HG03558 (cell line): Measurements from ENCODE around the gene DNAH12.
"Not testable (repeated sequence)": the region's sequence is repeated elsewhere in the genome, so short reads cannot be mapped to it uniquely, and the experiment has no call there.

Source experiments
- ATAC-seq: cut with Tn5 transposase; IDR thresholded peaks from one replicate; pipeline ENCODE4 v1.9.1; 2021; ENCODE audit warnings: moderate number of reproducible peaks; ENCODE audit not compliant: unreplicated experiment; ENCODE audit errors: extremely low read depth

Gene DNAH12

DNA sequence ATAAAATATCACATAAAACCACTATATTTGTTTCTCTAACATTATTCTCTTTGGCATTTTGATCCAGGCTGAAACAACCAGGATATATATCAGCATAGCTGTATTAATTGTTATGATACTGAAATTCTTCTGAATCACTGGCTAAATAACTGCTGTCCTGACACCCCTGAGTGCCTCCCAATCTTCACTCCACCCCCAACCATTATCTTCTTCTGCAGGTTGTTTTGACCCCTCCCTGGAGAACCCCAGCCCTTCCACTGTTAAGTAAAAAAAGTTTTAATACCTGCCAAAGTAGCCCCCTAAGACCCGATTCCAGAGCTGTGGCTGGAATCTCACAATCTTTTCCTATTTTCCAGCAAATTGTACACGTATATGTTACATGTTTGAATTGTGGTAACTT lies 124.1 kb downstream of the DNAH12 start:
- no peak for ATAC-seq

DNA sequence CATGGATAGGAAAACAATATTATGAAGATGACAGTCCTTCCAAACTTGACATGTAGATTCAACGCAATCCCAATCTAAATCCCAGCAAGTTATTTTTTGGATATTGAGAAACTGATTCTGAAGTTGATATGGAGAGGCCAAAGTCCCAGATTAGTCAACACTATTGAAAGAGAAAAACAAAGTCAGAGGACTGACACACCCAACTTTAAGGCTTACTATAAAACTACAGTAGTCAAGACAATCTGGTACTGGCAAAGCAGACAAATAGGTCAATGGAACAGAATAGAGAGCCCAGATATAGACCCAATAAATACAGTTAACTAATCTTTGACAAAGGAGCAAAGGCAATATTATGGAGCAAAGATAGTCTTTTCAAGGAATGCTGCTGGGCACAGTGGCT lies 132.4 kb downstream of the DNAH12 start:
- ATAC-seq, result no peak

DNA sequence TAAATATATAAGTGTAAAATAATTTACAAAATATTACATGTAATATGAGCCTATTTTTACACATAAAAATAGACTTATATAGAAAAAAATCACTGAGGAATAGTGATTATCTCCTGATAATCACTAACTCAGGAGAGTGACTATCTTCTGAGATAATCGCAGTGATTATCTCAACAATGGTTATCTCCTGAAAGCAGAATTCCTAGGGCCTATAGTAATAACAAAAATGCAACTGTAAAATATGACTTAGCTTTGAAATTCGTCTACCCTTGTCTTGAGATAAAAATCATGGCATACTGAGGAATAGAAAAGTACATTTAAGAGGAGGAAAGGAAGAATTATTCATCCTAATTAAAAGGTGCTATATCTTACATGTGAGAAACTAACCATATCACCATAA lies 134.7 kb downstream of the DNAH12 start:
- no peak for ATAC-seq

DNA sequence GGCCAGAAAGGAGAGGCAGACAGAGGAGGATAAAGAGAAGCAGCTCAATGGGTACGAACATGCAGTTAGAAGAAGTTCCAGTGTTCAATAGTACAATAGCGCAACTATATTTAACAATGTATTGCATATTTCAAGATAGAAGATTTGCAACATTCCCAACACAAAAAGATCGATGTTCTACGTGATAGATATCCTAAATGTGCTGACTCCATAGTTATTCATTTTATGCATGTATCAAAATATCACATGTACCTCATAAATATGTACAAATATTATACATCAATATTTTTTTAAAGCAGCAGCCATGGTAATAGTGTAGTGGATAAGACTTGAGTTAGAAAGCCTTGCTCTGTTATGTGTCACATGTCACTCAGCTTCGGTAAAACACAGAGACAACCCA lies 141.5 kb downstream of the DNAH12 start:
- no peak for ATAC-seq

DNA sequence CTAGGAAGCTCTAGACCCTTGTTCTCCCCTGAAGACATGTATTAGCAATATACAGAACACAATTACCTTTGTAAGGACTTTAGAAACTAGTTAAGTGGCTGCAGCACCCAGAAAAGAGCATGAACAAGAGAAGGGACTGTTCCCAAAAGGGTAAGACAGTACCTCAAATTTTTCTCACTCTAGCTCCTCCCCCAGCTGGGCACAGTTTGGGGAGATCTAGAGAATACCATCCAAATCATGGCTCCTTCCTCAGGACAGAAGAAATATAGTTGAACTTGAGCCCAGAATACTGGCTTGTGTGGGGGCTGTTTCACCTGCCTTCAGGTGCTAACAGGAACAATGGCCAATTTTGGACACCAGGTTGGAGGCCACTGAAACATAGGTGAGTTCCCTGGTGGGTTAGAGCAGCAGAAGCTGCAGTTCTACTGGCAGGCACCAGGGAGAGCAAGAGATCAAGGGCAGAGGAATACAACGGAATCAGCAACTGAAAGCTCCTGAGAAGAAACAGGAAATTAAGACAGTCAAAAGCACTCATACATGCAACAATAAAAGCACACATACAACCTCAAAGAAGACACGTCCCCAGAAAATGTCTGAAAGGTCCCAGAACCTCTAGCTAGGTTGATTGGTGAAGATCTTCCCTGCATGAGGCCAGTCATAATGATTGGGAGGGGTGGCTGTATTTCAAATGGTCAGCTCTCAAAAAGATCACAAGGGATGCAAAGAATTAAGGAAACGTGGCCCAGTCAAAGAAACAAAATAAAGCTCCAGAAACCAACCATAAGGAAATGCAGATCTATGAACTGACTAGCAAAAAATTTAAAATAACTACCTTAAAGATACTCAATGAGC lies 146.7 kb downstream of the DNAH12 start:
- ATAC-seq, result peak; percentile 79

DNA sequence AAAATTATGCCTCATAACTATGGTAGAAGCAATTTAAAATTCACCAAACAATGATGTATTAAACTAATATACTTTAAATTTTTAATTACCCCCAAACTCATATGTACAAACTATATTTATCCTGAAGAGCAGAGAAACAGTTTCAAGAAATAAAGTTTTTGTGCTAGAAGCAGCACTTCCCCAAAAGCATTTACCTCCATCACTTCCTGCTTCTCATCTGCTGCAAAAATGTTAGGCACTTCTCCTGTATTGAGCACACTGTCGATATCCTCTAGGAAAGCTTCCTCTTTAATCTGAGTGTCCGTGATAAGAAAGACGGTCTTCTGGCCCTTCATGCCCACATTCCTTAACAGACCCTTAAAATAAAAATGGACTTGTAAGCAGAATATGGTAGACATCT lies 150.2 kb downstream of the DNAH12 start:
- ATAC-seq, result no peak

DNA sequence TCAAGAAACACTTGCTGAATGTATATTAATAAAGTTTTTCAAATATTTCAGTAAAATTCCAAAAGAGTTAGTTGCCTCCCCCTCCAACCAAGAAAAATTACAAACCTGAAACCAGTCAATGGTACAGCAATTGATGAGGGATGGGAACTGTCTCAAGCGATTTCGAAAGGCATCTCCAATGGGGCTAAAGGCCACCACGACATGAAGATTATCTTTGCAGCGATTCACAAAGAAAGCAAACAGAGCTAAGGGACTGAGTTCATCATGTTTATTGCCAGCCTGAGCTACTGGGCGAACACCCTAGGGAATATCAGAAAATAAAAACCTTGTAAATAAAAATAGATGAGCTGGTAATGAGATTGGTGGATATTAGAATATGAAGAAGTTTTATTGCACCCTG lies 152.4 kb downstream of the DNAH12 start:
- ATAC-seq, result no peak

DNA sequence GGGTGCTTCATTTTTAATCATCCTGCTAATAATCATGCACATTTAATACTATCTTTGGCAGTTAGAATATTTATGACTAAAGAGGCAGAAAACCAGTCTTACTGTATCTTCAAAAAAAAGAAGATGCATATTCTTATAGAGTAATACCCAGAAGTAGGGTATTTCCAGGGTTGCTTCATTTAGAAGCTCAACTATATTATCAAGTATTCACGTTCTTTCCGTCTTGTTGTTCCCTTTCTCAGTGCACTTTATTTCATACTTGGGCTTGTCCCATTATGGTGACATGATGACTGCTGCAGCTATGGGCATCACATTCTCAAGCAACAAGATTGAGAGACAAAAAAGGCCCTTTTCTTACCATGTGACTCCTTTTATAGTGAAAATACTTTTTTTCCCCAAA lies 154.9 kb downstream of the DNAH12 start:
- ATAC-seq, result no peak

DNA sequence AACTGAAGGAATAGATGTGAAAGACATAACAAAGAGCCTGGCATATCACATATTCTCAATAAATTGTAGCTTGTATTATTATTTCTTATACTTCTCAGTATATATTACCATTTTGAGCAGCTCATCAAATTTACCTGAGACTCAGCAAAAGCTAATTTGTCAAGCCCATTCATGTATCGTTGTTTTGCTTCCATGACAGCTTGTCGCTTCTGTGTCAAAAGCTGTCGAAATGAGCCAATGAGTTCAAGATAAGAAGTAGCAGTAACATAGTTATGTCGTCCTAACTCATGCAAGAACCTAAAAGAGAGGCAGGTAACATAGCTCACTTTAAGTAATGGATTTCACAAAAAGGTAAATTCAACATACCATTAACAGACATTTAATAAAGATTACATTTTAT lies 157.8 kb downstream of the DNAH12 start:
- no peak for ATAC-seq

DNA sequence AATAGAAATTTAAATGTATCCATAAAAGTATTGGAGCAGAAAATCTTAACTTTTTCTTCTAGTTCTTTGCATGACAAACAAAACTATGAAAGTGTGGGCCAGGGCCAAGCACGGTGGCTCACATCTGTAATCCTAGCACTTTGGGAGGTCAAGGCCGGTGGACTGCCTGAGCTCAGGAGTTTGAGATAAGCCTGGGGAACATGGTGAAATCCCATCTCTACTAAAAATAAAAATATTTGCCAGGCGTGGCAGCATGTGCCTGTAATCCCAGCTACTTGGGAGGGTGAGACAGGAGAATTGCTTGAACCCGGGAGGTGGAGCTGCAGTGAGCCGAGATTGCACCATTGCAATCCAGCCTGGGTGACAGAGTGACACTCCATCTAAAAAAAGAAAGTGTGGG lies 158.6 kb downstream of the DNAH12 start:
- no peak for ATAC-seq

DNA sequence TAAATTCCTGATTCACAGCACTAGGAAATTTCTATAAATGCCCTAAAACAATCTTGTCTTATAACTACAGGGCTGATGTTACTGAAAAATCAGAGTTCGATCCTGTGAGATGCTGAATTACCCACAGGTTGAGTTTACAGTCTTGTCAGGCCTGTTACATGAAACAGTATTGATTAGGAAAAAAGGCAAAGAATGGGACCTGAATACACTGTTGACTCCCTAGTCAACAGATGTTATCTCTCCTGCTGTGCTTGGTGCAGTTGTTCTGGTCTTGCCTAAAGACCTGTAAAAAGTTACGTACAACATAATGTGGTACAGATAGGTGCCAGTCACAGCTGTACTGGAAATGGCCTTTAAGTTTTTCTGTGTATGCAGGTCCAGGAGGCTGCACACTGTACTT lies 160.3 kb downstream of the DNAH12 start:
- ATAC-seq, result no peak

DNA sequence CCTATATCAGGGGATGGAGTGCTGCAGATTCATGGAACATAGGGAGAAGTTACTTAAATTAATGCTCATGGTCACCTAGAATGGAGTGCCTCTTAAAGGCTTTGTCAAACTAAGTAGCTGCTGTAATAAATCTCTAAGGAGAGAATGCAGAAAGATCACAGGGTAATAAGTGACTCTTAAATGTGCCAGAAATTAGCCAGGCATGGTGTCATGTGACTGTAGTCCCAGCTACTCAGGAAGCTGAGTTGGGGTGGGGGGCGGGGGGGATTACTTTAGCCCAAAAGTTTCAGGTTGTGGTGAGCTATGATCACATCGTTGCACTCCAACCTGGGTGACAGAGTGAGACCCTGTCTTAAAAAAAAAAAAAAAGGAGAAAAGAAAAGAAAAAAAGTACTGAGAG lies 160.7 kb downstream of the DNAH12 start:
- ATAC-seq, result no peak

DNA sequence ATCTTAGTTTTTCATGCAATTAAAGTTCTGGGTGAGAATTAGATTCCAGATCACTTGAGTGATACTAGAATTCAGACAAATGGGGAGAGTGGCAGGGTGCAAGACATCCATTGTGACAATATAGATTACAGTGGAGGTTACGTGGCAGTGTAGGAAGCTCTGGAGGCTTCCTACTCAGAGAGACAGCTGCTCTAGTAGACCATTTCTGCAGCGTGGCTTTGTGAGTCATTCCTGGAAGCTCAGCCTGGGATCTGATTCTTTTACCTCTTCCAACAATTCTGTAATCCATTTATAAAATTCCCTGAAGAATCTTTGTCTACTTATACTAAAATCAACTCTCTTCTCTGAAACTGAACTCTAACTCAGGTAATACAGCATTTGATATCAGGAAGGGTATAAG lies 161.2 kb downstream of the DNAH12 start:
- ATAC-seq, result no peak

DNA sequence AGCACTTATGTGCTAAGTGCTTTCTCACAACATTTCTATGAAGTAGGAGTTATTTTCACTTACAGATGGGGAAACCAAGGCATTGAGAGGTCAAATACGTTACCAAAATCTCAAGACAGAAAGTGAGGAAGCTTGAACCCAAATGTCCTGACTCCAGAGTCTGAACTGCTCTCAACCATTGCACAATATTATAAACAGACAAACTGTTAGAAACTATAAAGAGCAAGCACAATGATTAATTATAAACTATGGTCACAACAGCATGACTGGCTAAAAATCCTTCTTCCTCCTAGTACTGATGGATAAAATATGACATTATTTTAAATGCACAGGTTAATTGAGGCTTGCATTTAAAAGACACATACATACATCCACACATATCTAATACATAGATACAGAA lies 173.8 kb downstream of the DNAH12 start:
- no peak for ATAC-seq

DNA sequence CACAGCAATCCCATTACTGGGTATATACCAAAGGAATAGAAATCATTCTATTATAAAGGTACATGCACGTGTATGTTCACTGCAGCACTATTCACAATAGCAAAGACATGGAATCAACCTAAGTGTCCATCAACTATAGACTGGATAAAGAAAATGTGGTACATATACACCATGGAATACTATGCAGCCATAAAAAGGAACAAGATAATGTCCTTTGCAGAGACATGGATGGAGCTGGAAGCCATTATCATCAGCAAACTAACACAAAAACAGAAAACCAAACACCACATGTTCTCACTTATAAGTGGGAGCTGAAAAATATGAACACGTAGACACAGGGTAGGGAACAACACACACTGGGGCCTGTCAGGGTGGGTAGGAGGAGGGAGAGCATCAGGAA lies 179.1 kb downstream of the DNAH12 start:
- ATAC-seq, result not testable (repeated sequence)

DNA sequence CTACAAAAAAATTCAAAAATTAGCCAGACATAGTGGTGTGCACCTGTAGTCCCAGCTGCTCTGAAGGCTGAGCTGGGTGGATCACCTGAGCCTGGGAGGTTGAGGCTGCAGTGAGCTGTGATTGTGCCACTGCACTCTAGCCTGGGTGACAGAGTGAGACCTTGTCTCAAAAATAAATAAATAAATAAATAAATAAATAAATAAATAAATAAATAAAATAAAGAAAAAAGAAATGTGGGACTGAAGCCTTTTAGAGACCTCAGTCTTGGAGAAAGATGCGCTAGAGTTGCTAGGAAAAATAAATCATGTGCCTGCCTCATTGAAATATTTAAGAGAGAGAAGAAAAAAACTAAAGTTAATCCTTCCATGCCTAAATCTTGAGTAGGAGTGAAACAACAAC lies 187.9 kb downstream of the DNAH12 start:
- ATAC-seq, result not testable (repeated sequence)

DNA sequence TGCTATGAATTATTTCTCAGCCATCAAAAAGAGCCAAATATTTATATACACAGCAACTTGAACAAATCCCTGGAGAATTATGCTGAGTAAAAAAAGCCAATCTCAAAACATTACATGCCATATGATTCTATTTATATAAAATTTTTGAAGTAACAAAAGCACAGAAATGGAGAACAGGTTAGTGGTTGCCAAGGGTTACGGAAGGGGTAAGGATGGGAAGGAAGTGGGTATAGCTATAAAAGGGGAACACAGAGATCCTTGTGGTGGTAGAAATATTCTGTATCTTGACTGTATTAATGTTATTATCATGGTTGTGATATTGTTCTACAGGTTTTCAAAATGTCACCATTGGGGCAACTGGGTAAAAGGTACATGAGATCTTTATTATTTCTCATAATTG lies 189.4 kb downstream of the DNAH12 start:
- ATAC-seq, result no peak

DNA sequence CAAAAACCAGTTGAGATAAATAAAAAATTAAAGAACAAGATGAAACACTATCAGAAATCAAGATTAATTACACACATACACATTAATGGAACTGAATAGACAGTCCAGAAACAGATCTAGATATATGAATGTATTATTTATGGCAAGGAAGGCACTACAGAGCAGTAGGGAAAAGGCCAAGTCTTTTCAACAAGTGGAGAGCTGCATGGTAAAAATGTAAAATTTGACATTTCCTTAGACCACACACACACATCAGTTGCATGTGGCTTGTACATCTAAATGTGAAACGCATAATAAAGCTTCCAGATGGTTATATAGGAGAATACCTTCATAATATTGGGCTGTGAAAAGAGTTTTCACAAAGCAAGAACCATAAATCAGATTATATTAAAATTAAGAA lies 193.9 kb downstream of the DNAH12 start:
- no peak for ATAC-seq

DNA sequence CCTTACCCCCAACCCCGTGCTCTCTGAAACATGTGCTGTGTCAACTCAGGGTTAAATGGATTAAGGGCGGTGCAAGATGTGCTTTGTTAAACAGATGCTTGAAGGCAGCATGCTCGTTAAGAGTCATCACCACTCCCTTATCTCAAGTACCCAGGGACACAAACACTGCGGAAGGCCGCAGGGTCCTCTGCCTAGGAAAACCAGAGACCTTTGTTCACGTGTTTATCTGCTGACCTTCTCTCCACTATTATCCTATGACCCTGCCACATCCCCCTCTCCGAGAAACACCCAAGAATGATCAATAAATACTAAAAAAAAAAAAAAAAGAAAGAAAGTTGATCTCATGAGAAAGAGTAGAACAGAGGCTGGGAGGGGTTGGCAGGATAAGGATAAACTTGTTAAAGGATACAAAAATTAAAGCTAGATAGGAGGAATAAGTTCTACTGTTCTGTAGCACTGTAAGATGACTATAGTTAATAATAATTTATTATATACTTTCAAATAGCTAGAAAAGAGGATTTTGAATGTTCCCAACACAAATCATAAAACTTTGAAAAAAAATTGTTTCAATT lies 205.0 kb downstream of the DNAH12 start:
- ATAC-seq, result not testable (repeated sequence)

DNA sequence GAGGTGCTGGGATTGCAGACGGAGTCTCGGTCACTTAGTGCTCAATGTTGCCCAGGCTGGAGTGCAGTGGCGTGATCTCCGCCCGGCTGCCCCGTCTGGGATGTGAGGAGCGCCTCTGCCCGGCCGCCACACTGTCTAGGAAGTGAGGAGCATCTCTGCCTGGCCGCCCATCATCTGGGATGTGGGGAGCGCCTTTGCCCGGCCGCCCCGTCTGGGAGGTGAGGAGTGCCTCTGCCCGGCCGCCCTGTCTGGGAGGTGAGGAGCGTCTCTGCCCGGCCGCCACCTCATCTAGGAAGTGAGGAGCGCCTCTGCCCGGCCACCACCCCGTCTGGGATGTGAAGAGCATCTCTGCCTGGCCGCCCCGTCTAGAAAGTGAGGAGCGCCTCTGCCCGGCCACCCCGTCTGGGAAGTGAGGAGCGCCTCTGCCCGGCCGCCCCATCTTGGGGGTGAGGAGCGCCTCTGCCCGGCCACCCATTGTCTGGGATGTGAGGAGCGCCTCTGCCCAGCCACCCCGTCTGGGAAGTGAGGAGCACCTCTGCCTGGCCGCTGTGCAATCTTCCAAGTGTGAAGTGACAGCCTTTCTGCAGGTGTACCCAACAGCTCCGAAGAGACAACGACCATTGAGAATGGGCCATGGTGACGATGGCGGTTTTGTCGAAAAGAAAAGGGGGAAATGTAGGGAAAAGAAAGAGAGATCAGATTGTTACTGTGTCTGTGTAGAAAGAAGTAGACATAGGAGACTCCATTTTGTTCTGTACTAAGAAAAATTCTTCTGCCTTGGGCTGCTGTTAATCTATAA lies 205.7 kb downstream of the DNAH12 start:
- ATAC-seq, result not testable (repeated sequence)

DNA sequence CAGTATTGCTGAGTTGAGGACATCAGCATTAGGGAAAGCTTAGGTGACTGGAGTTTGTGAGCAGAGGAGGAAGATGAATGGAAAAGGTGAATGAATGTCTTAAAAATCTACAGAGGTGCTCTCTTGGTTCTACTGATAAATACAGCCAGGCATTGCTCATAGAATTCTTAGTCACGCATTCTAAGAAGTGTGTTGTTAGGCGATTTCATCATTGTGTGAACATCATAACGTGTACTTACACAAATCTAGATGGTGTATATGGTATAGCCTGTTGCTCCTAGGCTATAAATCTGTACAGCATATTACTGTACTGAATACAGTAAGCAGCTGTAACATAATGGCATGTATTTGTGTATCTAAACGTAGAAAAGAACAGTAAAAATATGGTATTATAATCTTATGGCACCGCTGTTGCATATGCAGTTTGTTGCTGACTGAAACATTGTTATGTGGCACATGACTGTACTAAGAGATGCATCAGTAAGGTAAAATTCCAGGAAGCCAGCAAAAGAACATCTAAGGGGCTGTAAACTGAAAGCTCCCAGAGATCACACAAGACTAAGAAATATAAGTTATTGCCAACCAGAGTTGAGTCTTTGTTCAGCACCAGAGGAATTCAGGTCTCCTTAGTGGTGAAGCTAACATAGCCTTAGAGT lies 208.7 kb downstream of the DNAH12 start:
- no peak for ATAC-seq
